GM12874 (cell line): ENCODE data around the gene TUBGCP3.

Experiments
- TF ChIP-seq, protein P1 (sequence below): IDR thresholded peaks from 2 replicates; pipeline ENCODE4 v1.5.1; 2011; ENCODE audit warnings: low read depth, mild to moderate bottlenecking, control low read depth, low read length, moderate library complexity; ENCODE audit not compliant: insufficient read depth

TUBGCP3 gene

GRCh38 chr13:112627161-112627560 lies 39.2 kb upstream of the TUBGCP3 start:
- TF ChIP-seq, protein P1, sequence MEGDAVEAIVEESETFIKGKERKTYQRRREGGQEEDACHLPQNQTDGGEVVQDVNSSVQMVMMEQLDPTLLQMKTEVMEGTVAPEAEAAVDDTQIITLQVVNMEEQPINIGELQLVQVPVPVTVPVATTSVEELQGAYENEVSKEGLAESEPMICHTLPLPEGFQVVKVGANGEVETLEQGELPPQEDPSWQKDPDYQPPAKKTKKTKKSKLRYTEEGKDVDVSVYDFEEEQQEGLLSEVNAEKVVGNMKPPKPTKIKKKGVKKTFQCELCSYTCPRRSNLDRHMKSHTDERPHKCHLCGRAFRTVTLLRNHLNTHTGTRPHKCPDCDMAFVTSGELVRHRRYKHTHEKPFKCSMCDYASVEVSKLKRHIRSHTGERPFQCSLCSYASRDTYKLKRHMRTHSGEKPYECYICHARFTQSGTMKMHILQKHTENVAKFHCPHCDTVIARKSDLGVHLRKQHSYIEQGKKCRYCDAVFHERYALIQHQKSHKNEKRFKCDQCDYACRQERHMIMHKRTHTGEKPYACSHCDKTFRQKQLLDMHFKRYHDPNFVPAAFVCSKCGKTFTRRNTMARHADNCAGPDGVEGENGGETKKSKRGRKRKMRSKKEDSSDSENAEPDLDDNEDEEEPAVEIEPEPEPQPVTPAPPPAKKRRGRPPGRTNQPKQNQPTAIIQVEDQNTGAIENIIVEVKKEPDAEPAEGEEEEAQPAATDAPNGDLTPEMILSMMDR: no peak

GRCh38 chr13:112626761-112627160 lies 38.8 kb upstream of the TUBGCP3 start:
- TF ChIP-seq, protein P1: no peak

- TF ChIP-seq, protein P1: no peak
Observed at GRCh38 chr13:112626124-112626523, 38.2 kb upstream of the TUBGCP3 start.

DNA sequence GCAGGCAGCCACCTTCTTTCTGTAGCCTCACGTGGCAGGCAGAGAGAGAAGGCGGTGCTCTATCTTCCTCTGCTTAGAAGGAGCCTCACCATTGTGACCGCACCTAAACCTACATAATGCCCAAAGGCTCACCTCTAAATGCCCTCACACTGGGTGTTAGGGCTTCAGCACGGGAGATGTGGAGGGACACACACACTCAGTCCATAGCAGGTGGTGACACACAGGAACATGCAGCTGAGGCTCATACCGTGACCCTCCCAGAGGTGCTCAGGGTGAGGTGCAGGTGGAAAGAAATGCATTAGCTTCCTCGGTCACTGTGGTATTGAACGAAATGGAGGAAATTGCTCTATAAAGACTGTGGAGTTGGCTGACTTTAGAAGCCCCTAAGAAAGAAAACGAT lies 37.7 kb upstream of the TUBGCP3 start:
- TF ChIP-seq, protein P1: no peak

DNA sequence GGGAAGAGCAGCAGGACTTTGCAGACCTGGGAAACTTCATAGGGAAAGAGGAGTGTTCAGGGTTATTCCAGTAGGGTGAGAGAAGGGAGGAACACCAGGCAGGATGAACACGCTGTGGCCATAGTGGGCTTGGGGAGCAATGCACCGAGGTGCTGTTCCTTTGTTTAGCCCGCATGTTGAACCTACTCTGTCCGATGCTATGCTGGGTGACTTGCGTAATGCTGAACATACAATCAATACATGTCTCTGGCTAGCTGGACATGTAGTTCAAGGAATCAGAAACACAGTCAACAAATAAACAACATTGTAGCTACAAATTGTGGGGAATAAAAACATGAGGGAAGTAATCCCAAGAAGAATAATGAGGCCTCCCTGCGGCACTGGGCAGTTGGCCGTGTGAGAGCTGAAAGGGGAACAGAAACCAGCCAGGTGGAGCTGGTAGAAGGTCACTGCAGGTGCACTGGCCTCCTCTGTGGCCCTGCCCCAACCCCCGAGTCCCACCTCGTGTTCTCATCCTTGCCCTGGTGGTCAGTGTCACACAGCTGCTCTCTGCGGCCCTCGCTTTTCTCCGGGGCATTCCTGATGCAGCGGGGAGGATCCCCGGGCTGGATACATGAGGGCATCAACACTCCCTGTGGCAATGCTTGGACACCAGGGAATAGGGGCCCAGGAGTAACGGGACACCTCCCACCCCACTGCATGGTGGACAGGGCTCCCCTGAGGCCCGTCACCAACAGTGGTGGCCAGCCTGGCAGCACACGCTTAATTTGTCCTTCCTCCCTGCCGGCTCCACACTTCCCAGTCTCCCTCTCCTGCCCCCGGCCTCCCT lies 36.9 kb upstream of the TUBGCP3 start:
- TF ChIP-seq, protein P1: no peak

DNA sequence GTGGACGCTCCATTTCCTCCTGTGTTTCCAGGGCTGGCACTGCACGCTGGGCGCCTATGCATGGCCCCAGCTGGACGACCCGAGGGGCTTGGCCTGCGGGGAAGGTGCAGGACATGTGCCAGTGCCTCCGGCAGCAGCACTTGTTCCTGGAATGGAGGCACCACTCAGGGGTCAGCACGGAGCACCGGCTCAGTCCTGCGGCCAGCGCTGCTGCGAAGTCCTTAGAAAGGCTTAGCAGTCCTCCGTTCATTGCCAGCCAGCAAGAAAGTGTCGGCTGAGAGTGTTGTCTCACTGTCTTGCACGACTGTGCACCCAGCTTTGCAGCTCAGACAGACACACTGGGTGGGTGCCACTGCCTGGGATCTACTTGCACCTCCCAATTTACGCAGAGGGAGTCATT lies 36.1 kb upstream of the TUBGCP3 start:
- TF ChIP-seq, protein P1: no peak

DNA sequence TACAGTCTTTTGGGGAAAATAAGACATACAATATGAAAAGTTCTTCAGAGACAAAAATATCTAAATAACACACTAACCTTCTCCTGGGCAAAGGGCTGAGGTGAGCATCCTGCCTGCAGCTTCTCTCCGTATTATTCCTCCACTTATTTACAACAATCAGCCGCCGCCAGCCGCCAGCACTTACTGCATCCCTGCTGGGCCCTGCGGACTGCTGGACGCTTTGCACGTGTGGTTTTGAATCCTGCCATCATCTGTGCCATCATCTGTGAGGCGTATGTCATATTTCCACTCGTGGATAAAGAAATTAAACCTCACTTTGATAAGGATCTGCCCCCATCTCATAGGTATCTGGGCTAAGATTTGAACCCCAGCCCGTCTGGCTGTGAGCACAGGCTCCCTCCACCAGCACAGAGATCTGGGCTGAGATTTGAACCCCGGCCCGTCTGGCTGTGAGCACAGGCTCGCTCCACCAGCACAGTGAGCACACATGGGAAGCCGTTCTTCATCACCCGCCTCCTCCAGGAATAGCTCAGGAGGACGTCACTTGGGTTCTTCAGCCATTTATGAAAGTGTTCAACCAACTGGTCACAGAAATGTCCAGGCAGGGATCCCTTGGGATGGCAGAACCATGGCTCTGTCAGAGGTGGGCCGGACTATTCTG lies 35.2 kb upstream of the TUBGCP3 start:
- TF ChIP-seq, protein P1: no peak
